Prostate gland (tissue), 2 donors: Measurements from ENCODE around the gene BIK.

ENCODE experiments used
- POLR2A ChIP-seq: fragments of 450-650 bp; IDR thresholded peaks from one replicate; pipeline ENCODE4 v1.6.1; 2016; ENCODE audit warnings: antibody characterized with exemption, mild to moderate bottlenecking
- TF ChIP-seq, protein P1 (sequence below), 4 experiments: fragments of 200-600 bp in 2 of 4; fragments of 450-650 bp in 2 of 4; sonication (generic) in 2 of 4; IDR thresholded peaks; 1 replicate in 3 of 4; 2 replicates in 1 of 4; pipeline ENCODE4 v1.5.1; 2016 to 2019; ENCODE audit warnings: antibody characterized with exemption in 4 of 4, mild to moderate bottlenecking in 2 of 4, moderate library complexity in 2 of 4

DNA sequence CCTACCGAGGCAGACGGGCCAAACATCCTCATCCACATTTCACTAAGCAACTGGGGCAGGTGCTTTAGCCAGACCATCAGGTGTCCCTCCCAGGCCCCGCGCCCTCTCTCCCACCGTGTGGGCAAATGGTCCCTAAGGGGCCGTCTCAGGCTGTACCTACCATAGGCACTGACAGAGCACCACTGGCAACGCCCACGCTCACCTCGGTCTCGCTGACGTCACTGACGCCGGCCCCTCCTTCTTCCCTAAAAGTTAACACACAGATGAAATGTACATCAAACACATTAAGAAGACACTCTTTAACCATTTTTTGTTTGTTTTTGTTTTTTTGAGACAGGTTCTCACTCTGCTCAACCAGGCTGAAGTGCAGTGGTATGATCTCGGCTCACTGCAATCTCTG is 30.8 kb upstream of the BIK start:
- TF ChIP-seq, protein P1, sequence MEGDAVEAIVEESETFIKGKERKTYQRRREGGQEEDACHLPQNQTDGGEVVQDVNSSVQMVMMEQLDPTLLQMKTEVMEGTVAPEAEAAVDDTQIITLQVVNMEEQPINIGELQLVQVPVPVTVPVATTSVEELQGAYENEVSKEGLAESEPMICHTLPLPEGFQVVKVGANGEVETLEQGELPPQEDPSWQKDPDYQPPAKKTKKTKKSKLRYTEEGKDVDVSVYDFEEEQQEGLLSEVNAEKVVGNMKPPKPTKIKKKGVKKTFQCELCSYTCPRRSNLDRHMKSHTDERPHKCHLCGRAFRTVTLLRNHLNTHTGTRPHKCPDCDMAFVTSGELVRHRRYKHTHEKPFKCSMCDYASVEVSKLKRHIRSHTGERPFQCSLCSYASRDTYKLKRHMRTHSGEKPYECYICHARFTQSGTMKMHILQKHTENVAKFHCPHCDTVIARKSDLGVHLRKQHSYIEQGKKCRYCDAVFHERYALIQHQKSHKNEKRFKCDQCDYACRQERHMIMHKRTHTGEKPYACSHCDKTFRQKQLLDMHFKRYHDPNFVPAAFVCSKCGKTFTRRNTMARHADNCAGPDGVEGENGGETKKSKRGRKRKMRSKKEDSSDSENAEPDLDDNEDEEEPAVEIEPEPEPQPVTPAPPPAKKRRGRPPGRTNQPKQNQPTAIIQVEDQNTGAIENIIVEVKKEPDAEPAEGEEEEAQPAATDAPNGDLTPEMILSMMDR (IDR thresholded peaks at IDR 0.05) = no peak
- TF ChIP-seq POLR2A = no peak
